Fibroblast of the aortic adventitia (primary cell): Measurements from ENCODE around the gene ZBTB5. TPM values are rescaled to one million over a fixed set of nuclear protein-coding genes. Genes with fewer than 3 reads are reported as not detected.

Source experiments
- DNase-seq: peaks from one replicate; pipeline ENCODE4 v3.0.0-alpha.2; 2010; ENCODE audit warnings: low read depth
- H3K4me3 ChIP-seq: 2 replicates; pipeline ENCODE4 v1.5.1; 2011; ENCODE audit warnings: low read depth, mild to moderate bottlenecking, control low read depth, low read length, moderate library complexity
- total RNA-seq: library from RNA; depleted of rRNA; stranded (reverse); fragments of >200 nt; gene quantifications from 2 replicates; pipeline ENCODE4 v1.2.3, GENCODE V29; 2012; ENCODE audit warnings: low replicate concordance
- TF ChIP-seq, protein P1 (sequence below): IDR thresholded peaks from 2 replicates; pipeline ENCODE4 v1.5.1; 2011; ENCODE audit warnings: mild to moderate bottlenecking, low read length, control low read depth, inconsistent platforms; ENCODE audit not compliant: insufficient read depth

The ZBTB5 gene
- total RNA-seq, 1 donor: 9.3 TPM

DNA sequence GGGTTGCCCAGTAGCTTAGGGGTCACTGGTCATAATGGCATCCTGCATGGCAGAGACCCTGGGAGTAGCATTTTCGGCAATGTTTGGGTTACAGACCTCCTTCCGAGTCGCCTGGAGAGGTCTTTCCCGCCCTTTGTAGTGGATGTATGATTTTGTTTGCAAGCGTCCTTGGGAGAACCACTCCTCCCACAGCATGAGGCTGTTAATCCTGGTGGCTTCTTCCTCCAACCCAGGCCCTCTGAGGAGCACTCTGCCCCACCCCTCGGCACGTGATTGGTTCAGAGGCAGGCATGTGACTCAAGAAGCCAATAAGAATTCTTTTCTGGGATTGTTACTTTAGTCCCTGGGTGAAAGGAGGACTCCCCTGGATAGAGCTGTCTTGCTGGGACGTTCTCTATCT is 73.0 kb downstream of the ZBTB5 start:
- TF ChIP-seq, protein P1, sequence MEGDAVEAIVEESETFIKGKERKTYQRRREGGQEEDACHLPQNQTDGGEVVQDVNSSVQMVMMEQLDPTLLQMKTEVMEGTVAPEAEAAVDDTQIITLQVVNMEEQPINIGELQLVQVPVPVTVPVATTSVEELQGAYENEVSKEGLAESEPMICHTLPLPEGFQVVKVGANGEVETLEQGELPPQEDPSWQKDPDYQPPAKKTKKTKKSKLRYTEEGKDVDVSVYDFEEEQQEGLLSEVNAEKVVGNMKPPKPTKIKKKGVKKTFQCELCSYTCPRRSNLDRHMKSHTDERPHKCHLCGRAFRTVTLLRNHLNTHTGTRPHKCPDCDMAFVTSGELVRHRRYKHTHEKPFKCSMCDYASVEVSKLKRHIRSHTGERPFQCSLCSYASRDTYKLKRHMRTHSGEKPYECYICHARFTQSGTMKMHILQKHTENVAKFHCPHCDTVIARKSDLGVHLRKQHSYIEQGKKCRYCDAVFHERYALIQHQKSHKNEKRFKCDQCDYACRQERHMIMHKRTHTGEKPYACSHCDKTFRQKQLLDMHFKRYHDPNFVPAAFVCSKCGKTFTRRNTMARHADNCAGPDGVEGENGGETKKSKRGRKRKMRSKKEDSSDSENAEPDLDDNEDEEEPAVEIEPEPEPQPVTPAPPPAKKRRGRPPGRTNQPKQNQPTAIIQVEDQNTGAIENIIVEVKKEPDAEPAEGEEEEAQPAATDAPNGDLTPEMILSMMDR: no peak
- DNase-seq: no peak
- no peak overlapping the region for H3K4me3 ChIP-seq

DNA sequence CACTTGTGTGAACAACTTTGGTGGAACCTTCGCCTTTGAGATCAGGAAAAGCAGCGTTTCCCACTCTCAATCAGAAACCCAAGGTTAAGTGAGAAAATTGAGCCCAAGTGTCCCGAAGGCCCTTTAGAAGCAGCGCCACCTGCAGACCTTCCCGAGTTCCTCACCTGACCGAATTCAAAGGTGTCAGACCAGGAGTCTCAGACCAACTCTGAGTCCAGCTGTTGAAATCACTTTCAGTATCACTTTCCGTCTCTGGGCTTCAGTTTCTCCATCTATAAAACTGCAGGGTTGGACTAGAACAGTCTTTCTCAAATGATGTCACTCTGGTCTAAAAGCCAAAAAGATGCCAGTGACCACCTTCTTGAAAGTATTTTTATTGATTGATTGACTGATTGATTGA is 74.5 kb downstream of the ZBTB5 start:
- TF ChIP-seq, protein P1: no peak
- DNase-seq: no peak
- H3K4me3 ChIP-seq: no peak overlapping the region

Other genes with a start within 250 kb of the ZBTB5 start
- 62.4 and 133 TPM in 2 replicates for gene GRHPR, start 42.8 kb downstream of the ZBTB5 start, total RNA-seq
- gene POLR1E, start 20.5 kb upstream of the ZBTB5 start, total RNA-seq: 29.1 and 36.6 TPM in 2 replicates
- 7.1 and 7.6 TPM in 2 replicates for gene FBXO10, start 110.9 kb upstream of the ZBTB5 start, total RNA-seq
- gene TOMM5, start 127.1 kb upstream of the ZBTB5 start, total RNA-seq: 58.5 and 181 TPM in 2 replicates
- not detected in 2 replicates for gene FRMPD1, start 185.5 kb upstream of the ZBTB5 start, total RNA-seq